HG02884 (cell line): ENCODE data around the gene CCT6B.
"Not testable (repeated sequence)": the region's sequence is repeated elsewhere in the genome, so short reads cannot be mapped to it uniquely, and the experiment has no call there.

Experiments
- ATAC-seq: cut with Tn5 transposase; IDR thresholded peaks from one replicate; pipeline ENCODE4 v1.9.1; 2021; ENCODE audit warnings: mild to moderate bottlenecking, moderate library complexity; ENCODE audit not compliant: unreplicated experiment

Gene CCT6B

DNA sequence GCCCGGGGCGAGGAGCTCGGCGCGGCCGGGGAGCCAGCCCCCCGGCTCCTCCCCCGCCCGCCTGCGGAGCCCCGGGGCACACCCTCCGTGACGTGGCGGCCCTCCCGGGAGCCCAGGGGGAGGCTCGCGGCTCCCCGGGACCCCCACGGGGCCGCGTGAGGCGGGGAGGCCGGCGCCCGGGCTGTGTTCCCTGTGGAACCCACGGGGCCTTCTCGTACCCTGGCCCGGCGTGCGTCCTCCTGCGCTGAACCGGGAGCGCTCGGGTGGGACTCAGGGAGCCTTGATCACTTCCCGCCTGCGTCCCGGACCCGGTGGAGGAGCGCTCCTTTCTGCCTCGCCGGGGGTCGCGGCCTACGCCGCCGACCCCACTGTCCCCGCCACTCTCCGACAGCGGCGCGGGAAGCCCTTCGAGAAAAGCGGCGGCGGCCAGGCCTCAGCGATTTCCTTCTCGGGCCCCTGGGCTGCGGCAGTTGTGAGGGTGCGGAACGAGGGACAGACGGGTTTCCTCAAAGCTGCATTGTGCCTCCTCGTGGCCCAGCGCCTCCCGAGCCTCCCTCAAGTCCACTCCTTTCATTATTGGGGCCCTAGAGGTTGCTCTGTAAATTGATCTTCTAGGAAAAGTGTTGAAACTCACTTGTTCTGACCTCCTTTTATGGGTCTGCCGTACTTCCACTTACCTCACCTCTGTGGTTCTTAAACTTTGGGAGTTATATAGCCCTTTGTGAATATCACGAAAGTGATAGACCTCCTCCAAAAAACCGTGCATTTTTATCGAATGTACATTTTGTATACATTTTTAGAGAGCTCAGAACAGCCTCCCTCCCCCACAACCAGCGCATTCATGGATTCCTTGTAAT, 19.6 kb upstream of the CCT6B start:
- peak; percentile 85 for ATAC-seq

DNA sequence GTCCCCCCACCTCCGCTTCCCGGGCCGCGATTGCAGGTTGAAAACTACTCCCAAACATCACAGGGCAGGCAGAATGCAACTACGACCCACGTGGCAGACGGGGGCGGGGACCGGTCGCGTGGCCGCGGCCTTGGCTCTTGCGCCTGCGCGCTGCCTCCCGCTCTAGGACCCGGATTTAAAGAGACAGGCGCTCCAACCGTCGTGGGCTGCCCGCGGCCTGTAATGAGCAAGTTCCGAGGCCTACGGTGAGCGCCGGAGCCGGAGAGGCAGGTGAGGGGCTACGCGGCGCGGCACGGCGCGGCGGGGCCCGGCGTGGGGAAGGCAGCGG, 19.1 kb upstream of the CCT6B start, which contains the start of gene LIG3:
Gene LIG3, plus strand, starts transcription at position 160 of the 328 bp plus-strand sequence. CDS start 2,494 bp downstream, outside the sequence.
- ATAC-seq, result peak; percentile 83

DNA sequence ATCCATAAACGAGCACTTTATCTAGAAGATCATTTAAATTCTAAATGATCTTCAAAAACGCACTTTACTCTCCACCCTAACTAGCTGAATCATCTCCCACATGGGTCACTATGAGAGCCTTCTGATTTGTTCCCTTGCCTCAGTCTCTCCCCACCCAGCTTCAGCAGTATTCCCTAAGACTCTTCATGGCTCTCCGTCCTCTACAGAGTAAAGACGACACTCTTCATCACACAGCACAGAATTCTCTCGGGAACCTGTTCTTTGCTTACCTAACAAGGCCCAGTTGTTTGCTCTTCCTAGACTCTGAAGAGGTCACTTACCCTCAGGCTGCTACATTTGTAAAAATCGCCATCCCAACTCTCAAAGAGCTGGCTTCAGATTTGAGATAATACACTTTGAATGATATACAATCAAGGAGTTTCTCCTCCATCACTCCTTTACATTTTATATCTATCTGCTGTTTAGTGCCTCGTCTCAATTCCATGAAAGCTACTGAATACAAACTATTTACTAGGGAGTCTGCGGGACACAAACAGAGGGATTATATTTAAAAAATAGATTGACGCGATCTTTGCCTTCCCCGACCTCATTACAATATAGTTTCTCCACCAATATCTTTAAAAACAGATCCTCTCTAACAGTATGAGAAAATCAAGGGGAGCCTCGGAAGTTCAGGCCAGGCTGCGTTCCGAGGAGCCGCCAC, 18.5 kb upstream of the CCT6B start:
- no peak for ATAC-seq

DNA sequence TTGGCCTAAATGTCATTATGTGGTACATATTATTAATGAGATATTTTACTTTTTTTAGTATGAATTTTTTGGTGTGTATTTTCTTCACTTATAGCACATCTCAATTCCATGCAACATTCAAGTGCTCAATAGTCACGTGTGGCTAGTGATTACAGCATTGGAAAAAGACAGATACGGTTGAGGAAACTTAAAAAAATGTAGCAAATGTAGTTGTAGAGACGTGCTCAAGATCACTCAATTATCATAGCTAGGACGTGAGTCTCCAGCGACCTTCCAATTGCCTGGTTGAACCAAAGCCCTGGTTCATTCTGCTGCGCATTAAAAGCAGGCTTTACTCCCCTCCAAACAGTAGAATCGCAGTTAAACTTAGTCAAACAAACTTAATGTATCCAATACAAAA, 17.9 kb upstream of the CCT6B start:
- ATAC-seq, result no peak

DNA sequence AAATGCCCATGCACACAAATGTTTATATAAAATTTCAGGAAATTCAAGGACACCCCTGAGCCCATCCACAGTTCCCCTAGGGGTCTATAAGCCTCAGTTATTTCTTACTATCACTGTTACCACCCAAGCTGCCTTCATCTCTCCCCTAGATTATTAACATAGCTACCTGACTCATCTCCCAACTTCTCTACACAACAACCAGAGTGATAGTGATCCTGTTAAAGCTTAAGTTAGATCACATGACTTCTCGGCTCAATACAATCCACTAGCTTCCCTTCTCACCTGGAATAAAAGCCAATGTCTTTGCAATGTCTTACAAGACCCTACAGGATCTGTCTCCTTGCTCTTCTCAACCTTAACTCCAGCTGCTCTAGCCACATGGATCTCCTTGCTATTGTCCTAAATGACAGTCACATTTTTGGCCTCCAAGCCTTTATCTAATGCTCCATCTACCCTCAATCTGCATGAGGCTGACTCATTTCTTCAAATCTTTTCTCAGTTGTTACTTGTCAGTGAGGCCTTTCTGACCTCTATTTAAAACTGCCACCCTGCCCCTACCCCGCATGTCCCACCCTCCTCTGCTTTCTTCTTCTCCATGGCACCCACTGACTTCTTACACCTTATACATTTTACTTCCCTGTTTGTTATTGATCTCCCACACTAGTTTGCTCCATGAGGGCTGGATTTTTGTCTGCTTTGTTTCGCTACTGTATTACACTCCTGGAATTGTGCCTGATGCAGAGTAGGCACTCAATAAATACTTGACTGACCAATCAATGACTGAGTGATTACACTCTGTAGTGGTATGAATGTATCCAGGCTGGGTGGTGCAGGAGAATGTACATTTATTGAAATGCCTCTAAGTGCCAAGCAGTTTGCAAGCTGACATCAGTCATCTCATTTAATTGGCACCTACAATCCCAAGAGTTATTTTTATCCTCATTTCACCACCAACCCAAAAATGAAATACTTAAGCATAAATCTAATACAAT, 13.8 kb upstream of the CCT6B start:
- ATAC-seq, result no peak

DNA sequence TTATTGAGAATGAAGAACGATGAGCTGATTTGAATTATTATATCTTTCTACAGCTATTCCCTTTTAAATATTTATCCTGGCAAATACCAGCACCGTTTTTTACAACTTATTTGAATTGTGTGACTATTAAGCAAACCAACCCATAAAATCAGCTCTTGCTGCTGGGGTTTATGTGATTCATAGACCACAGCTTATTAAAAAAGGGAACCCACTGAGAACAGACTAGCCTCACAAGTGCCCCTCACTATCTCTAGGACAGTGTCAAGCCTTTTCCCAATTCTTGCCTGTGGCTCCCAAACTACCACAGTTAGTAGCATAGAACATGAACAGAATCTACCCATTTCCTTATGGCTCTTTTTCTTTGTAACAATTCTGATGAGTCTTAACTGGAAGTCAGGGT, 12.9 kb upstream of the CCT6B start:
- no peak for ATAC-seq

DNA sequence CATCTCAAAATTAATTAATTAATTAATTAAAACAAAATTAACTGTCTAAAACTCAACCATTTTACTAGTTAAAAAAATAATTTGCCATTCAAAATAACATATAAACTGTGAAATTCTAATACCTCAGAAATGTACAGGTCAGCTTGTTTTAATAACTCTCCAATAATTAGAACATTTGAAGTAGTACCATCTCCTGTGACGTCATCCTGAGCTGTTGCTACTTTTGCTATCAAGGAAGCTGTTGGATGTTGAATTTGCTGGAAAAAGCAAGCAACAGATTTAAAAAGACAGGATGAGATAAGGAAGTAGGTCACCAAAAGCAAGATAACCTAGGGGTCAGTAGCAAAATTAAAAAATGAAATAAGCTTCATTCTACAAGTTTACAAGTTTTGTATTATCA, 2.8 kb downstream of the CCT6B start:
- ATAC-seq, result no peak

DNA sequence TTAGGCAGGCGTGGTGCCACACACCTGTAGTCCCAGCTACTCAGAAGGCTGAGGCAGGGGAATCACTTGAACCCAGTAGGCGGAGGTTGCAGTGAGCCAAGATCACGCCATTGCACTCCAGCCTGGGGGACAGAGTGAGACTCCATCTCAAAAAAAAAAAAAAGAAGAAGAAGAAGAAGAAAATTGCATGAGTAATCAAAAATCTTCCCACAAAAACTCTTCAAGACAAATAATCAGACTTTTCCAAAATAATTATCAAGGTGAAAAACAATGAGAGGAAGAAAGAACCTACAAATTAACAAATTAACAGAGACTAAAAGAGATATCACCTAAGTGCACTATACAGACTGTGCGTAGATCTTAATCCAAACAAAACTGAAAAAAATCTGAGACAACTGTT, 10.5 kb downstream of the CCT6B start:
- ATAC-seq, result not testable (repeated sequence)

DNA sequence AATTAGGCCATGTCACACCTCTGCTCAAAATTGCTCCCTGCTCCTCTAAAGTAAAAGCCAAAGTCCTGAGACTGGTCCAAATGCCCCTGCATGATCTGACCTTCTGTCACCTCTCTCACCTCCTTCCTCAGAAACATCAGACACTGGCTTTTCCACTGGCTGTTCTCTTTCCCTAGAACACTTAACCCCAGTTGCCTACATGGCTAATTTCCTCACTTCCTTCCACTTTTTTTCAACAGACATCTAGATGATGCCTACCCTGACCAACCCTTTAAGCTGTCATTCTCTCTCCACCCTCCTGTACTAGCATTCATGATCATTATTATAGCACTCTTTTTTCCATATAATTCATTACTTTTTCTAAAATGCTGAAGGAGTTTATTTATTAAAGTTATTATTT, 31.0 kb downstream of the CCT6B start:
- no peak for ATAC-seq

DNA sequence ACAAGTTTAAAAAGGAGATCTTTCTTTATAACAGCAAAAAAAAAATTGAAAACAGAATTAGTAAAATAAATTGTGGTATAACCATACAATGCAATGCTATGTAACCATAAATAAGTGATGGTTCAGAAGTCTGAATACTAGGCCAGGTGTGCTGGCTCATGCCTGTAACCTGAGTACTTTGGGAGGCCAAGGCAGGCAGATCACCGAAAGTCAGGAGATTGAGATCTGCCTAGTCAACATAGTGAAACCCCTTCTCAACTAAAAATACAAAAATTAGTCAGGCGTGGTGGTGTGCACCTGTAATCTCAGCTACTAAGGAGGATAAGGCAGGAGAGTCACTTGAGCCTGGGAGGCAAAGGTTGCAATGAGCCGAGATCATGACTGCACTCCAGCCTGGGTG, 34.6 kb downstream of the CCT6B start:
- no peak for ATAC-seq

DNA sequence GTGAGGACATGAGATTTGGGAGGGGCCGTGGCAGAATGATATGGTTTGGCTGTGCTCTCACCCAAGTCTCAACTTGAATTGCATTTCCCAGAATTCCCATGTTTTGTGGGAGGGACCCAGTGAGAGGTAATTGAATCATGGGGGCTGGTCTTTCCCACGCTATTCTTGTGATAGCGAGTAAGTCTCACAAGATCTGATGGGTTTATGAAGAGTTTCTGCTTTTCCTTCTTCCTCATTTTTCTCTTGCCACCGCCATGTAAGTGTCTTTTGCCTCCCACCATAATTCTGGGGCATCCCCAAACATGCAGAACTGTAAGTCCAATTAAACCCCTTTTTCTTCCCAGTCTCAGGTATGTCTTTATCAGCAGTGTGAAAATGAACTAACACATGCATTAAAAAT, 40.6 kb downstream of the CCT6B start:
- no peak for ATAC-seq

DNA sequence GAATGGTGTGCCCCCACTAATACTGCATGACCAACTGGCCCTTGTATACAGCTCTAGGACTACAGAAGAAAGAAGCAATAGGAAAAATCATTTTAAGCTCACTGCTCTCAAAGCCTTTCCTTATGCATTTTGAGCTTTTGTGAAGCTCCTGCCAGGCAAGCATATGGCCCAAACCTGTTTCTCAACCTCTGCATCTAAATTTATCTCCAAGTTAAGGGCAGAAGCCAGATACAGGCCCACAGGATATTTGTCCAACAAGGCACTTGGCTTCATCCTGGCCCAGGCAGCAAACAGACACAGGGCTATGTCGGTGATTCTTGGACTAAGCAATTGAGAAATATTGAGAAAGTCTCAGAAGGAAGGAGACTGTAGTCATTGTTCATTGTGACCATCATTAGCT, 43.9 kb downstream of the CCT6B start:
- no peak for ATAC-seq

DNA sequence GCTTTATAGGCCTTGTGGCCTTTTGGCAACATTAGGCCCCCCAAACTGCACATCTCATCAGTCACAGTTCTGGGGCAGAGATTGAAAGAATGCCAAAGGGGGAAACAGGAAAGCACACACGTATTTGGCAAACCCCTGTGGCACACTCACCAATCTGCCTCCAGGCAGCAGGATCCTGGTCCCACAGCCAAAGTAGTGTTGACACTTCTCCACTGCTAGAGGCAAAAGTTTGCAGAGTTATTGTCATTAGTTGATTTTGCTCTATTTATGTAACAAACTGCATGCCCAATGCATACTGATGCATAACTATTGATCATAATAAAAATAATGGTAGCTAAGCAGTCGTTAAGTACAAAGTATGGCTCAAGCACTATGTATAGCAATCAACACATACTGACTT, 45.1 kb downstream of the CCT6B start:
- no peak for ATAC-seq

DNA sequence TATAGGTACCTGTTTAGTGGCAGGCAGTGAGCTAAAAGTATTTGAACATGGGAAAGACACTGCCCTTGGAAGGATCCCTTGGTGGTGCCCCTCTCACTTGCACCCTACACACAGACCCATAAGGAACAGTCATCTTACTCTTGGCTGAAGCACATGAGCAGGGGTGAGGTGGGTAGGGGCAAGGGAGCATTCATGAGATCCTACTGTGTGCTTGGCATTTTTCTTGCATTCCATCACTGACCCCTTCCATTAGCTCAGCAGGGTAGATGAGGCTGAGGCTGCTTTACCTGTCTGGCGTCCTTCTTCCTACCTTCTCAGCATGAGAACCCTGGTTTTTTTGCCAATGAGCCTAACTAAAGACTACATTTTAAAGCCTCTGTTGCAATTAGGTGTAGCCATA, 48.3 kb downstream of the CCT6B start:
- ATAC-seq, result no peak

DNA sequence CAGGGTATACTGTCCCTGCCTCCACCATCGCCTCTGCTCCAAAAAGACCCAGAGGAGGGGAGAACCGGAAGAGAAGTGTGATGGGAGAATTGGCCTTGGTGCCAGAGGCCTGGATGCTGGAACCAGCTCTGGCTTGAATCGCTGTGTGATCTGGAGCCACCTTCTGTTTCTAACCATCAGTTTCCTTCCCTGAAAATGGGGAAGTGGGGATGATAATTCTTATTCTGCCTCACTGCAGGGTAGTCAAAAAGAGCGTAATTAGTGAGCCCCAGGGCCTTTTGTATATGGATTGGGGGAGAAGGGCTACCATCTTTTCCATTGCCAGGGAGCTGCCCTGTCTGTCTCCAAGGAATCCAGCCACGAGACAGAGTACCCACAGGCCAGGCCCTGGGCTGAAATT, 52.2 kb downstream of the CCT6B start:
- ATAC-seq, result no peak

DNA sequence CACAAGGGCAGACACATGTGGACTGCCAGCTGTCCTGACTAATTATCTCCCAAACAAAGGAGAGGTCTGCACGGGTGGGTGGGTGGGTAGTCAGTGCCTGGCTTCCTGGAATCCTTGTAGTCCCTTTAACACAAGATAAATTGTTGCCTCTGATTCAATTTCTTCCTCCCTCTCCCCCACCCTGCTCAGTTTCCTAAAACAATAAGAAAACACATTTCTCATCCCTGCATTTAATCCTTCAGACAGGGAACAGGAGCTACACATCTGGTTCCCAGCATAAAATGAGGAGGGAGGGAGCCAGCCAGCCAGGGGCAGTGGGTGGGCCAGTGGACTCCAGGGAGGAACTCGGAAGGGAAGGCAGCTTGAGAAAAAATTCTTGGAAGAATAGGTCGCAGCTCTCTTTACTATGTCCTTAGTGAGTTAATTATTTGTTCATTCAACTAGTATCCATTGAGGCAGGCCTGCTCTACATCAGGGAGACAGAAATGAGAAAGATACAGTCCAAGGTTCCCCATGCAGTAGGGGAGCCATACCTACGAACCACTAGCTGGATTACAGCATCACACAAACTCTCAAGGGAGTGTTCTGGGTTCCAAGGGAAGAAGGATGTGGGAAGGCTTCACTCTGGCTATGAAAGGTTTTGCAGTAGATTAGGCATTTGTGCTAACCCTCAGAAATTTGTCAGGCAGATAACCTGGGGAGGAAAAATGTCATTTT, 58.3 kb downstream of the CCT6B start:
- ATAC-seq, result no peak

DNA sequence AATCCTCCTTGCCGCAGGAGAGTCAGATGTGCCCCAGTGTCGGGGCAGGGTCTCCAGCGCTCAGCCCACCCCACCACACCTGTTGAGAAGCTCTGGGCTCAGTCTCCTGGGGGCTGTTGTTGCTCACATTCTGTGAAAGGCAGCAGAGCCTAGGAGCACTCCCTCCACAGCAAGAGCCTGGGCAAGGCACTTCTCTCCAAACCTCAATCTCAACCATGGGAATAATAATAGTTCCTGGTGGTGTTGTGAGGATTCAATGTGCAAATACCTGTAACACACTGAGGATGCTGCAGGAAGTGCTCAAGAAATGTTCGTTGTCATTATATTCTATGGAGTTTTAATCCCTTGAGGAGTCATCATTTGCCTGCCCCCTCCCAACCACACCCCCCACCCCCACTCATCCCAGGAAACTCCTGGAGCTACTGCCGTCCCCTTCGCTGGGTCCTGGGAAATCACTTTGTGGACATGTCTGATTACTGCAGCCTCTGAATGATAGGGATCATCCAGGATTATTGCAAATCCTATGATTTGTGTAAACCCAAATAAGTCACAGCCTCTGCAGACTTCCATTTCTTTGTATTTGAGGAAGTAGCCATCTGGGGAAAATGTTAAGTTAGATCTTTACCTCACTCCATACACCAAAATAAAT, 61.5 kb downstream of the CCT6B start:
- ATAC-seq, result no peak

DNA sequence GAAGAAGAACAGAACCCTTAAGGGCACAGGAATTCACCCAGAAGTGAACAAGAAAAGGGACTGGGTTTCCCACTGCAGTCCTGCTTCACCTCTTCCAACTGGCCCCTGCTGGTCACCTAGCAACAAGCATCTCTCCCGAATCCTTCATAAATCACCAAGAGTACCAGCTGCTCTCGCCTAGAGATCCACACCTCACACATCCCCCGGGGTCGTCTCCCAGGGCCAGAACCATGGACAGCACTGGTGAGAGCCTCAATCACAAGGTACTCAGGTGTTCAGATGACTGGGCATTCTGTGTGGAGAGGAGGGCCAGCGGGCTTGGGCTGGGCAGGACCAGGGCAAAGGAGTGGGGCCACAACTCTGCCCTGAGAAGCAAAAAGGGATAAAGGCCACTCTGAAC, 65.9 kb downstream of the CCT6B start:
- no peak for ATAC-seq

DNA sequence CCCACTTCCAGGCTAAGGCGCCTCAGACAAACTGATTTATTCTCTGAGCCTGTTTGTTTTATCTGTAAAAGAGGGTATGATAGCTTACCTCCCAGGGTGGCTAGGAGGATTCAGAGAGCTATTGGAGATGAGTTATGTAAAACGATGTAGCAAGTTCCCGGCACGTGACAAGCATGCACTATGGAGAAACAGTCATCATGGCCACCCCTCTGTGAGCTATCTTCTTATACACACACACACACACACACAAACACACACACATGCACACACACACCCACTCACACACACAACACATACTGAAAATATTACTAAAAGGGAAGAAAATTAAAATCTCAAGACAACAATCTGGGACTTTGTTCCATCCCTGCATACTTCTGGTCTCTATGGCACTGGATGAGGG, 66.3 kb downstream of the CCT6B start:
- ATAC-seq, result no peak
